ENCODE results near the gene HEATR5A. TPM values are rescaled to one million over a fixed set of nuclear protein-coding genes. Genes with fewer than 3 reads are reported as not detected.
A peak's percentile ranks its signal among the peaks of the same experiment; 100 is the strongest.

HEATR5A gene
- total and polyA plus RNA-seq, 2 of the 13 experiments (the other 11 are each of a cell fraction or from before 2014, with no cell fraction given), result 36.4 to 105 TPM

DNA sequence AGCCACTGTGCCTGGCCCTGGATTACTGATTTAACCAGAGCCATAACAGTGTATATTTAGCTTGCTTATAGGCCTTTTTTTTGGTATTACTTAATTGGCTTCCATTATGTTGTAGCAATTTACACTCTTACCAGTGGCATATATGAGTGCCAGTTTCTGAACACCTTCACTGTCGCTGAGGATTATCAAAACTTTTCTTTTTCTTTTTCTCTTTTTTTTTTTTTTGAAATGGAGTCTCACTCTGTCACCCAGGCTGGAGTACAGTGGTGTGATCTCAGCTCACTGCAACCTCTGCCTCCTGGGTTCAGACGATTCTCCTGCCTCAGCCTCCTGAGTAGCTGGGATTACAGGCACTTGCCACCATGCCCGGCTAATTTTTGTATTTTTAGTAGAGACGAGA lies 164.4 kb downstream of the HEATR5A start (continued):
- TF ChIP-seq, protein P1, sequence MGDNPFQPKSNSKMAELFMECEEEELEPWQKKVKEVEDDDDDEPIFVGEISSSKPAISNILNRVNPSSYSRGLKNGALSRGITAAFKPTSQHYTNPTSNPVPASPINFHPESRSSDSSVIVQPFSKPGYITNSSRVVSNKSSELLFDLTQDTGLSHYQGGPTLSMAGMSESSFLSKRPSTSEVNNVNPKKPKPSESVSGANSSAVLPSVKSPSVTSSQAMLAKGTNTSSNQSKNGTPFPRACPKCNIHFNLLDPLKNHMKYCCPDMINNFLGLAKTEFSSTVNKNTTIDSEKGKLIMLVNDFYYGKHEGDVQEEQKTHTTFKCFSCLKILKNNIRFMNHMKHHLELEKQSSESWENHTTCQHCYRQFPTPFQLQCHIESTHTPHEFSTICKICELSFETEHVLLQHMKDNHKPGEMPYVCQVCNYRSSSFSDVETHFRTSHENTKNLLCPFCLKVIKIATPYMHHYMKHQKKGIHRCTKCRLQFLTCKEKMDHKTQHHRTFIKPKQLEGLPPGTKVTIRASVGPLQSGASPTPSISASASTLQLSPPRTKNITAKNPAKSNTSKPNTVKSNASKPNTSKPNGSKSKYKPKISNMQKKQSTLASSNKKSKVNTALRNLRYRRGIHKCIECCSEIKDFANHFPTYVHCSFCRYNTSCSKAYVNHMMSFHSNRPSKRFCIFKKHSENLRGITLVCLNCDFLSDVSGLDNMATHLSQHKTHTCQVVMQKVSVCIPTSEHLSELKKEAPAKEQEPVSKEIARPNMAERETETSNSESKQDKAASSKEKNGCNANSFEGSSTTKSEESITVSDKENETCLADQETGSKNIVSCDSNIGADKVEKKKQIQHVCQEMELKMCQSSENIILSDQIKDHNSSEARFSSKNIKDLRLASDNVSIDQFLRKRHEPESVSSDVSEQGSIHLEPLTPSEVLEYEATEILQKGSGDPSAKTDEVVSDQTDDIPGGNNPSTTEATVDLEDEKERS (CRISPR knock-in tag; IDR thresholded peaks at IDR 0.05), result 0 out of 2 replicates have a peak, but pooled peaks have one; percentile 68
- 0 out of 2 replicates have a peak, but pooled peaks have one; percentile 47 for TF ChIP-seq ZNF552 (CRISPR knock-in tag; IDR thresholded peaks at IDR 0.05; ENCODE audit: borderline replicate concordance)

- in situ Hi-C loops (cut with HindIII; ENCODE audit: extremely low pct_ligation_motif_present, low pct_unique_long_range_greater_than_20kb) (no loop called here), intact Hi-C loops (cut with micrococcal nuclease; ENCODE audit: unreplicated experiment) (no loop called here)
- H2AFZ ChIP-seq (ENCODE audit: low read length), result no peak overlapping the region
- WGBS (ENCODE audit: low lambda C conversion rate), result 93% methylated on average over 2 of the region's 2 CpGs
- no peak overlapping the region for H3K4me3 ChIP-seq (replicated peaks in 1 of 3; ENCODE audit: insufficient read depth in 1 of 3, low read depth in 2 of 3, low read length in 3 of 3)
- no peaks in the 10 kb centered on the region; a peak in 1 of 5 replicates for H3K27me3 ChIP-seq (ENCODE audit: control insufficient read depth in 1 of 2, insufficient read depth in 2 of 2, low read length in 2 of 2)
- CTCF ChIA-PET (ENCODE audit: low intra/inter-chr PET ratio, low total read pairs), result no interaction called here
- BruUV-seq (replicated peaks), result no TSS peak
- H3K79me2 ChIP-seq (ENCODE audit: insufficient read depth, low read length), result no peaks in the 10 kb centered on the region
- H3K36me3 ChIP-seq (replicated peaks in 1 of 2; ENCODE audit: control insufficient read depth in 1 of 2, insufficient read depth in 2 of 2, low read length in 2 of 2), result no peaks in the 10 kb centered on the region
- peaks cover 93% of the 10 kb centered on the region for H3K4me1 ChIP-seq (ENCODE audit: insufficient read depth, low read length)
- FAIRE-seq (no peak), DNase-seq (ENCODE audit: low spot score) (no peak), ATAC-seq (no peak)
- H3K9ac ChIP-seq (ENCODE audit: insufficient read depth, low read depth, low read length), result no peak overlapping the region
- no peak overlapping the region for H3K4me2 ChIP-seq (ENCODE audit: low read depth, low read length)
- no peaks in the 10 kb centered on the region for H4K20me1 ChIP-seq (ENCODE audit: insufficient read depth, low read length)
- H3K9me3 ChIP-seq (ENCODE audit: low read length), result no peaks in the 10 kb centered on the region
- POLR2A ChIA-PET, result interaction anchor here (1.0 to 14.8 kb wide), 4 partner anchors 9 to 48 kb away, joined by 3 to 323 read pairs (median 63); partner anchors contain the start of gene HECTD1
- H3K27ac ChIP-seq (ENCODE audit: extremely low read length, insufficient read depth, low read length), result no peak overlapping the region
- TF ChIP-seq ZNF142 (CRISPR knock-in tag; IDR thresholded peaks at IDR 0.05) (no peak), CREBL2 (CRISPR knock-in tag; IDR thresholded peaks at IDR 0.05; ENCODE audit: borderline replicate concordance) (no peak), SP5 (CRISPR knock-in tag; IDR thresholded peaks at IDR 0.05; ENCODE audit: borderline replicate concordance, low read depth) (no peak), ATF1 (CRISPR knock-in tag; IDR thresholded peaks at IDR 0.05) (no peak), KDM3A (CRISPR knock-in tag; IDR thresholded peaks at IDR 0.05; ENCODE audit: low read depth) (no peak), PRDM15 (CRISPR knock-in tag; IDR thresholded peaks at IDR 0.05) (no peak), PLRG1 (conservative IDR thresholded peaks at IDR 0.05) (no peak), ZNF556 (CRISPR knock-in tag; IDR thresholded peaks at IDR 0.05; ENCODE audit: borderline replicate concordance) (0 out of 2 replicates have a peak, but pooled peaks have one; percentile 42)
These were observed 165.1 kb downstream of the HEATR5A start for GRCh38 chr14:31255286-31255685.
